ENCODE measurements around the gene SHFL.

Gene SHFL

GRCh38 chr19:10093295-10094186 lies 7.4 kb downstream of the SHFL start:
- H3K4me3 ChIP-seq (ENCODE audit: low read length) = no peak overlapping the region
- TF ChIP-seq ZNF274 (IDR thresholded peaks at IDR 0.05; ENCODE audit: low read depth, low read length) = no peak

- no peak for TF ChIP-seq ZNF274 (IDR thresholded peaks at IDR 0.05; ENCODE audit: low read depth, low read length)
- peak overlapping the region; percentile 25; the same call in 1 of the 2 replicates for H3K4me3 ChIP-seq (ENCODE audit: low read length)
Measured at GRCh38 chr19:10095622-10095947, 9.5 kb downstream of the SHFL start.

- TF ChIP-seq ZNF274 (IDR thresholded peaks at IDR 0.05; ENCODE audit: low read depth, low read length) = no peak
- peak overlapping the region; percentile 39; the same call in 1 of the 2 replicates for H3K4me3 ChIP-seq (ENCODE audit: low read length)
Measured at GRCh38 chr19:10095948-10096614, 10.0 kb downstream of the SHFL start.

DNA sequence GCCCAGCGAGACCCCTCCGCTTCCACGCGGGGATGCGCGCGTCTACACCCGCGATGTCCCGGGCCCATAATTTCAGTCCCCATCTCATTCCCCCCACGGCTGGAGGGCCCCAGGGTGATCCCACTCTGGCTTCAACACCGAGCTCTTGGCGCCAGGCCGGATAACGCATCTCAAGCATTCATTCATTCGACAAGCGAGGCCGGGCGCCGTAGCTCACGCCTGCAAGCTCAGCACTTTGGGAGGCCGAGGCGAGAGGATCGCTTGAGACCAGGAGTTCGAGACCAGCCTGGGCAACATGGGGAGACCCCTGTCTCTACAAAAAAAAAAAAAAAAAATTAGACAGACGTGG lies 10.5 kb downstream of the SHFL start:
- TF ChIP-seq ZNF274 (IDR thresholded peaks at IDR 0.05; ENCODE audit: low read depth, low read length) = no peak
- H3K4me3 ChIP-seq (ENCODE audit: low read length) = peak overlapping the region; percentile 39; the same call in 1 of the 2 replicates

DNA sequence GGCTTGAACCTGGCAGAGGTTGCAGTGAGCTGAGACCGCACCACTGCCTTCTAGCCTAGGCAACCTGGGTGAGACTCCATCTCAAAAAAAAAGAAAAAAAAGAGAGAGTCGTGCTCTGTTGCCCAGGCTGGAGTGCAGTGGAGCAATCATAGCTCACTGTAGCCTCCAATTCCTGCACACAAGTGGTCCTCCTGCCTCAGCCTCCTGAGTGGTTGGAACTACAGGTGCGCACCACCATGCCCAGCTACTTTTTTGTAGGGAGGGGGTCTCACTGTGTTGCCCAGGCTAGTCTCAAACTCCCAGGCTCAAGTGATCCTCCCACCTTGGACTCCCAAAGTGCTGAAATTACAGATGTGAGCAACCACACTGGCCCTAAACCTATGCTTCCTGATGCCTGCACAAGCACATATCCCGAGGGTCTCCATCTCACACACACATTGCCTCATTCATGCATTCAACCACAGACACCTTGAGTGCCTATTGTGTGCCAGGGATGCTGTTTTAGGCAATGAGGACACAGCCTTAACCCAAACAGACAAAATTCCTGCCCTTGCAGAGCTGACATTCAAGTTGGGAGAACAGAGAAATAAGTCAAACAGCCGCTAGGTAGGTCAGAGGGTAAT lies 14.2 kb downstream of the SHFL start:
- no peak overlapping the region; the same call in 1 of the 2 replicates for H3K4me3 ChIP-seq (ENCODE audit: low read length)
- TF ChIP-seq ZNF274 (IDR thresholded peaks at IDR 0.05; ENCODE audit: low read depth, low read length) = no peak

GRCh38 chr19:10102787-10103236 lies 16.7 kb downstream of the SHFL start:
- no peak for TF ChIP-seq ZNF274 (IDR thresholded peaks at IDR 0.05; ENCODE audit: low read depth, low read length)
- H3K4me3 ChIP-seq (ENCODE audit: low read length) = peak overlapping the region; percentile 44; the same call in 1 of the 2 replicates

DNA sequence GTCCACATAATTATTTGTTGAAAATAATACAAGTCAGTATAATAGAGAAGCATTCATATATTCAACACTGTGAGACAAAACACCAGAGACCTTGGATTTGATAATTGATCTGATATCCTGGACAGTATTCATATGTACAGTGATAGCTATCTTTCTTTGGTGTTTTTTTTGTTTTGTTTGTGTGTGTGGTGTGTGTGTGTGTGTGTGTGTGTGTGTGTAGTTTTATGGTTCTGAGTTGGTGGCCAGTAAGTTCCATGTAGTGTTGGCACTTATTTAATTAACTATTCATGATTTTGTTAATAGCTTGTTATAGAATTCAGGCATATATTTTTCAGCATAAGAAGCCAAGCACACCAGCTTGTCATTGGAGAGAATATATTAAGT lies 18.0 kb downstream of the SHFL start:
- H3K4me3 ChIP-seq (ENCODE audit: low read length) = no peak overlapping the region
- no peak for TF ChIP-seq ZNF274 (IDR thresholded peaks at IDR 0.05; ENCODE audit: low read depth, low read length)

GRCh38 chr19:10104665-10105508 lies 18.8 kb downstream of the SHFL start:
- no peak for TF ChIP-seq ZNF274 (IDR thresholded peaks at IDR 0.05; ENCODE audit: low read depth, low read length)
- H3K4me3 ChIP-seq (ENCODE audit: low read length) = peak overlapping the region; percentile 9; the same call in 1 of the 2 replicates

DNA sequence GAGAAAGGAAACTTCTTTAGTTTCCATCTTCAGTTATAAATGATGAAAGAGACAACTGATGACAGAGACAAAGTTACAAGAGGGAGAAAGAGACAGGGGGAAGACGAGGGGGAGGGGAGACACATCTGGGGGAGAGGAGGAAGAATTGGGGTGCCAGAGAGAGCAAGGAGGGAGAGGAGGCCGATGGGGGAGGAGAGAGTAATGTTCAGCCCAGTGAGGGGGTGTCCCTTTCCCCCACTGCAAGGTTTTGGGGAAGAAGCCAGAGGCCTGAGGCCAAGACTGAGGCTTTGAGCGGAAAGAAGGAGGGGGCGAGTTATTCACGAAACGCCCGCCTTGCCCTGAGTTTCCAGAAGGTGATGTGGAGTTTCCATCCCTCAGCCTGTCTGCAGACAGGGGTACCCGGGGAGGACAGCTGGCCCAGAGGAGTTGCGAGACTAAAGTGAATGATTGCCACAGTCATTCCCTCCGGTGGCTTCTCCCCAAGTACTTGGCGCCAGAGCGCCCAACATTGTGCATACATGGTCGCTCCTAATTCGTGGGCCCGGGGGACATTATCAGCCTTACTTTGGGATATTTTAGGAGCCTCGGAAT lies 19.5 kb downstream of the SHFL start:
- H3K4me3 ChIP-seq (ENCODE audit: low read length) = peak overlapping the region; percentile 39; the same call in 1 of the 2 replicates
- no peak for TF ChIP-seq ZNF274 (IDR thresholded peaks at IDR 0.05; ENCODE audit: low read depth, low read length)

GRCh38 chr19:10106100-10106936 lies 20.2 kb downstream of the SHFL start, which contains the start of gene PPAN:
TSS of gene PPAN (plus strand) at chr19:10106362. CDS start at chr19:10106395, 33 bp downstream.
- peak within 1 kb of the TSS; percentile 75 for H3K4me3 ChIP-seq (ENCODE audit: low read length)
- TF ChIP-seq ZNF274 (IDR thresholded peaks at IDR 0.05; ENCODE audit: low read depth, low read length) = no peak

- TF ChIP-seq ZNF274 (IDR thresholded peaks at IDR 0.05; ENCODE audit: low read depth, low read length) = no peak
- peak overlapping the region; percentile 75 for H3K4me3 ChIP-seq (ENCODE audit: low read length)
Measured at GRCh38 chr19:10107254-10107653, 21.1 kb downstream of the SHFL start.

DNA sequence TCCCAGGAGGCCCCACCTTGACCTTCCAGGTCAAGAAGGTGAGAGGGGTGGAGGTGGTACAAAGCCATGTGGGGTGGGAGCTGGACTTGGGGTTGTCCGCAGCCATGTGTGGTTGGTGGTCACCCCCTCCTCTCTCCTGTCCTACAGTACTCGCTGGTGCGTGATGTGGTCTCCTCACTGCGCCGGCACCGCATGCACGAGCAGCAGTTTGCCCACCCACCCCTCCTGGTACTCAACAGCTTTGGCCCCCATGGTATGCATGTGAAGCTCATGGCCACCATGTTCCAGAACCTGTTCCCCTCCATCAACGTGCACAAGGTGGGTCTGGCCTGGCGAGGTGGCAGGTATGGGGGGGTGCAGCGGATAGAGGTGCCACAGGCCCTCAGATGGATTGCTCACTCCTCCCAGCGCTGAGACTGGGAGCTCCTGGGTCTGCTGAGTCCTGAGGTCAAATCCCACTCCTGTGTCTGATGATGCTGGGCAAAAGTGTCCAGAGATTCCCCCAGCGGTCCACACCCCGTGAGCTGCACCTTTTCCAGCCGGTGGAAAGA lies 21.8 kb downstream of the SHFL start:
- TF ChIP-seq ZNF274 (IDR thresholded peaks at IDR 0.05; ENCODE audit: low read depth, low read length) = no peak
- H3K4me3 ChIP-seq (ENCODE audit: low read length) = peak overlapping the region; percentile 75; the same call in 1 of the 2 replicates

Measured in GM08714 (cell line).